PC-9 (cell line): ENCODE measurements around the gene DRD4.

Experiments
- EZH2 ChIP-seq: fragments of 200-600 bp; sonication (generic); IDR thresholded peaks from 2 replicates; pipeline ENCODE4 v1.8.0; 2017; ENCODE audit warnings: antibody characterized with exemption, low read depth
- TF ChIP-seq, protein P1 (sequence below): fragments of 200-600 bp; sonication (generic); conservative IDR thresholded peaks from 2 replicates; pipeline ENCODE4 v1.6.1; 2017; ENCODE audit warnings: mixed run types, antibody characterized with exemption, mild to moderate bottlenecking, moderate library complexity

- no peak for TF ChIP-seq EZH2
- TF ChIP-seq, protein P1, sequence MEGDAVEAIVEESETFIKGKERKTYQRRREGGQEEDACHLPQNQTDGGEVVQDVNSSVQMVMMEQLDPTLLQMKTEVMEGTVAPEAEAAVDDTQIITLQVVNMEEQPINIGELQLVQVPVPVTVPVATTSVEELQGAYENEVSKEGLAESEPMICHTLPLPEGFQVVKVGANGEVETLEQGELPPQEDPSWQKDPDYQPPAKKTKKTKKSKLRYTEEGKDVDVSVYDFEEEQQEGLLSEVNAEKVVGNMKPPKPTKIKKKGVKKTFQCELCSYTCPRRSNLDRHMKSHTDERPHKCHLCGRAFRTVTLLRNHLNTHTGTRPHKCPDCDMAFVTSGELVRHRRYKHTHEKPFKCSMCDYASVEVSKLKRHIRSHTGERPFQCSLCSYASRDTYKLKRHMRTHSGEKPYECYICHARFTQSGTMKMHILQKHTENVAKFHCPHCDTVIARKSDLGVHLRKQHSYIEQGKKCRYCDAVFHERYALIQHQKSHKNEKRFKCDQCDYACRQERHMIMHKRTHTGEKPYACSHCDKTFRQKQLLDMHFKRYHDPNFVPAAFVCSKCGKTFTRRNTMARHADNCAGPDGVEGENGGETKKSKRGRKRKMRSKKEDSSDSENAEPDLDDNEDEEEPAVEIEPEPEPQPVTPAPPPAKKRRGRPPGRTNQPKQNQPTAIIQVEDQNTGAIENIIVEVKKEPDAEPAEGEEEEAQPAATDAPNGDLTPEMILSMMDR, result no peak
Measured at GRCh38 chr11:595400-595799, 41.7 kb upstream of the DRD4 start.
